Panc1 (cell line): ENCODE measurements around the gene SIK3. TPM values are rescaled to one million over a fixed set of nuclear protein-coding genes. Genes with fewer than 3 reads are reported as not detected.

Experiments
- ATAC-seq: fragments of 200-7000 bp; cut with Tn5 transposase; 2 replicates; pipeline ENCODE4 v1.9.1; 2020; ENCODE audit warnings: mild to moderate bottlenecking, moderate library complexity
- BruUV-seq: library from RNA; stranded (reverse); fragments of 400-500 nt; replicated peaks from 2 replicates; lab custom pipeline; 2021; lab: Mats Ljungman, UMichigan
- CTCF ChIA-PET: fragments of 300-600 bp; sonication (Branson Sonifier 250); formaldehyde crosslinking; loops from one replicate; lab custom pipeline; 2022; ENCODE audit warnings: antibody characterized with exemption; lab: Charles Lee
- POLR2A ChIA-PET: fragments of 300-600 bp; sonication (Branson Sonifier 250); formaldehyde crosslinking; loops from one replicate; lab custom pipeline; 2022; ENCODE audit warnings: antibody characterized with exemption; lab: Charles Lee
- DNase-seq: peaks from one replicate; pipeline ENCODE4 v3.0.0-alpha.2; 2010; ENCODE audit warnings: low read depth, low spot score
- H3K27ac ChIP-seq: 2 replicates; pipeline ENCODE4 v1.5.1; 2011; ENCODE audit warnings: mild to moderate bottlenecking, low read length, inconsistent platforms
- H3K27me3 ChIP-seq: fragments of 200-500 bp; sonication (Bioruptor generic); 2 replicates; pipeline ENCODE4 v1.6.0; 2014; ENCODE audit warnings: low read length, inconsistent platforms; ENCODE audit not compliant: control insufficient read depth, insufficient read depth
- H3K36me3 ChIP-seq: fragments of 200-500 bp; sonication (Bioruptor generic); 2 replicates; pipeline ENCODE4 v1.5.1; 2014; ENCODE audit warnings: inconsistent platforms, mild to moderate bottlenecking, low read length, moderate library complexity; ENCODE audit not compliant: control insufficient read depth, insufficient read depth
- H3K4me1 ChIP-seq: 2 replicates; pipeline ENCODE4 v1.5.1; 2011; ENCODE audit warnings: inconsistent platforms, mild to moderate bottlenecking, low read length, moderate library complexity; ENCODE audit not compliant: control insufficient read depth, insufficient read depth
- H3K4me3 ChIP-seq, 2 experiments: 2 replicates each; pipeline ENCODE4 v1.5.1; 2011 to 2012; ENCODE audit warnings: low read depth in 2 of 2, low read length in 2 of 2, mild to moderate bottlenecking in 2 of 2, inconsistent platforms in 1 of 2, moderate library complexity in 1 of 2
- H3K9me3 ChIP-seq: fragments of 200-500 bp; sonication (Bioruptor generic); 2 replicates; pipeline ENCODE4 v1.5.1; 2014; ENCODE audit warnings: low read depth, mild to moderate bottlenecking, inconsistent platforms, low read length, moderate library complexity; ENCODE audit not compliant: control insufficient read depth, insufficient read depth
- CTCF ChIP-seq: fragments of 450-650 bp; IDR thresholded peaks from 2 replicates; pipeline ENCODE4 v1.5.1; 2017; ENCODE audit warnings: mild to moderate bottlenecking
- POLR2AphosphoS5 ChIP-seq: IDR thresholded peaks from 2 replicates; pipeline ENCODE4 v1.6.1; 2012; ENCODE audit warnings: mild to moderate bottlenecking, low read depth, low read length, moderate library complexity
- REST ChIP-seq, 2 experiments: IDR thresholded peaks; 2 replicates each; pipeline ENCODE4 v1.6.1; 2011 to 2012; ENCODE audit warnings: low read depth in 2 of 2, control low read depth in 1 of 2, low read length in 1 of 2, mild to moderate bottlenecking in 1 of 2, moderate library complexity in 1 of 2; ENCODE audit not compliant: insufficient read depth in 1 of 2
- SIN3A ChIP-seq: IDR thresholded peaks from 2 replicates; pipeline ENCODE4 v1.6.1; 2012; ENCODE audit warnings: low read depth, mild to moderate bottlenecking, low read length, moderate library complexity, borderline replicate concordance; ENCODE audit not compliant: insufficient read depth
- TCF7L2 ChIP-seq: IDR thresholded peaks from 2 replicates; pipeline ENCODE4 v1.6.1; 2011; ENCODE audit warnings: mild to moderate bottlenecking, low read depth, low read length, inconsistent platforms
- in situ Hi-C: cut with HindIII; loops from 2 replicates; pipeline ENCODE4 v1.10.0; 2016; ENCODE audit warnings: low sequenced_read_pairs, low pct_unique_long_range_greater_than_20kb
- intact Hi-C: fragments of 100-400 bp; cut with micrococcal nuclease; formaldehyde crosslinking; loops from one replicate; pipeline ENCODE4 v1.10.0; 2022; ENCODE audit not compliant: unreplicated experiment
- total RNA-seq: library from RNA; stranded (reverse); gene quantifications from one replicate; pipeline ENCODE4 v1.2.1, GENCODE V29; 2021; ENCODE audit not compliant: unreplicated experiment

The SIK3 gene
- total RNA-seq, 1 experiment from 2014 or later = 39.7 TPM

DNA sequence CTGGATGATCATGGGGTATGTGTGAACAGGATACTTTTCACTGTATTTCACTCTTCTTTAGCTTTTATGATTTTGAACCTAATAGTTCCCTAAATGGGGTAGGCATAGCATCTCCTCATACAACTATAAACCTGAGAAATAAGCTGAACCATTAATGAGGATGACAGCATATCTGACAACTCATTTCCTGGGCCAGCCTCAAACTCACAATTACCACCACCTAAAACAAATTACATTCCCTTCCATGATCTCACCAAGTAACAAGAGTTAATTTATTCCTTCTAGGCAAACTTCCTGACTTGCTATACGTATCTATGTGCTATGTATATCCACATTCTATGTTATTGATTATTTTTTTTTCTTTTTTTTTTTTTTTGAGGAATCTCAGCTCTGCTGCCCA is 23.0 kb downstream of the SIK3 start:
- Histone ChIP-seq H3K27me3 (no peaks in the 10 kb centered on the region), H3K36me3 (no peaks in the 10 kb centered on the region), H3K9me3 (no peaks in the 10 kb centered on the region), H3K4me1 (peaks cover 45% of the 10 kb centered on the region), H3K4me3 (no peak overlapping the region), H3K27ac (no peak overlapping the region)
- no peak for TF ChIP-seq SIN3A
- TF ChIP-seq POLR2AphosphoS5 = no peak
- no peak for TF ChIP-seq REST (IDR thresholded peaks at IDR 0.05; ENCODE audit: insufficient read depth in 1 of 2, low read depth in 2 of 2, low read length in 1 of 2)
- no peak for TF ChIP-seq CTCF
- no peak for TF ChIP-seq TCF7L2
- no peak for ATAC-seq
- in situ Hi-C loops = no loop called here
- no peak for DNase-seq
- CTCF ChIA-PET = no interaction called here
- intact Hi-C loops = no loop called here
- POLR2A ChIA-PET = no interaction called here
- BruUV-seq = no TSS peak

DNA sequence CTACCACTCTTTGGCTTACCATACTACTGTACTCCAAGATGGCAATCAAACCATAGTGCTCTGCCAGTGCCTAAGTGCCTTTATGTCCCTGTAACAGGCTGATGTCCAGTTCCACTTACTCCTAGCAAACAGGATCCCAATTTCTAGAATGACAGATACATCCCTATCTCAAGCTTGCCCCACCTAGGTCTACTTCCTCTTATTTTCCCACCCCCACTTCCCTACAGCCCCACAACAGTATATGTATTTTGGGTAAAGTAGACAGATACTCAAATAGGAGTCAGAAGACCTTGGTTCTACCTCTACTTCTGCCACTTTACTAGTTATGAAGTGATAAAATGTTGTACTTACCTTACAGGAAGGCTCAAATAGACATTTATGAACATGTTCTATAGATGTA is 24.1 kb downstream of the SIK3 start:
- BruUV-seq = no TSS peak
- Histone ChIP-seq H3K4me3 (no peak overlapping the region), H3K36me3 (no peaks in the 10 kb centered on the region), H3K4me1 (peaks cover 48% of the 10 kb centered on the region), H3K9me3 (no peaks in the 10 kb centered on the region), H3K27ac (no peak overlapping the region), H3K27me3 (no peaks in the 10 kb centered on the region)
- no peak for TF ChIP-seq POLR2AphosphoS5
- TF ChIP-seq REST (IDR thresholded peaks at IDR 0.05; ENCODE audit: insufficient read depth in 1 of 2, low read depth in 2 of 2, low read length in 1 of 2) = no peak
- TF ChIP-seq SIN3A = no peak
- TF ChIP-seq TCF7L2 = no peak
- no peak for TF ChIP-seq CTCF
- ChIA-PET CTCF (no interaction called here), POLR2A (interaction anchor here (1.0 kb wide), 1 partner anchor 19 kb away, joined by 3 read pairs; no protein-coding TSS in a partner anchor)
- no peak for ATAC-seq
- in situ Hi-C loops = no loop called here
- intact Hi-C loops = no loop called here
- no peak for DNase-seq
